NCI-H1436 (cell line): Measurements from ENCODE around the gene OSER1.
A peak's percentile ranks its signal among the peaks of the same experiment; 100 is the strongest.
"Not testable (repeated sequence)": the region's sequence is repeated elsewhere in the genome, so short reads cannot be mapped to it uniquely, and the experiment has no call there.

ENCODE experiments used
- DNase-seq: peaks from one replicate; lab custom pipeline; 2025; lab: John Stamatoyannopoulos, UW

The OSER1 gene

GRCh38 chr20:44210406-44211176 lies at the start of gene OSER1:
TSS of gene OSER1 (minus strand) at chr20:44210771. CDS start at chr20:44206957, 3,814 bp downstream.
- peak; percentile 96 for DNase-seq

- DNase-seq: no peak
These were observed 47.8 kb upstream of the OSER1 start for GRCh38 chr20:44258226-44258890.

GRCh38 chr20:44256961-44257360 lies 46.4 kb upstream of the OSER1 start:
- DNase-seq: no peak

GRCh38 chr20:44255942-44256341 lies 45.4 kb upstream of the OSER1 start:
- no peak for DNase-seq

GRCh38 chr20:44254073-44254472 lies 43.5 kb upstream of the OSER1 start:
- no peak for DNase-seq

- no peak for DNase-seq
These were observed 43.0 kb upstream of the OSER1 start for GRCh38 chr20:44253528-44253927.

- no peak for DNase-seq
These were observed 40.7 kb upstream of the OSER1 start for GRCh38 chr20:44251284-44251683.

GRCh38 chr20:44248410-44248759 lies 37.8 kb upstream of the OSER1 start:
- no peak for DNase-seq

- no peak for DNase-seq
These were observed 37.2 kb upstream of the OSER1 start for GRCh38 chr20:44247586-44248409.

- DNase-seq: peak; percentile 25
These were observed 36.6 kb upstream of the OSER1 start, which contains the start of gene GDAP1L1 for GRCh38 chr20:44247131-44247571. TSS of gene GDAP1L1 (plus strand) at chr20:44247308. CDS start at chr20:44247335, 27 bp downstream.

- no peak for DNase-seq
These were observed 35.4 kb upstream of the OSER1 start for GRCh38 chr20:44245977-44246376.

- no peak for DNase-seq
These were observed 31.2 kb upstream of the OSER1 start for GRCh38 chr20:44241796-44242195.

- DNase-seq: not testable (repeated sequence)
These were observed 26.3 kb upstream of the OSER1 start for GRCh38 chr20:44236840-44237239.

GRCh38 chr20:44235702-44236101 lies 25.1 kb upstream of the OSER1 start:
- DNase-seq: no peak

- no peak for DNase-seq
These were observed 24.2 kb upstream of the OSER1 start for GRCh38 chr20:44234566-44235317.

- no peak for DNase-seq
These were observed 23.0 kb upstream of the OSER1 start for GRCh38 chr20:44233436-44234016.

GRCh38 chr20:44232469-44232856 lies 21.9 kb upstream of the OSER1 start:
- not testable (repeated sequence) for DNase-seq

GRCh38 chr20:44231713-44232468 lies 21.3 kb upstream of the OSER1 start:
- DNase-seq: no peak

- DNase-seq: no peak
These were observed 20.6 kb upstream of the OSER1 start for GRCh38 chr20:44231193-44231592.

GRCh38 chr20:44228465-44229258 lies 18.1 kb upstream of the OSER1 start:
- no peak for DNase-seq
